ENCODE data around the gene SERINC5.
"Not testable (repeated sequence)": the region's sequence is repeated elsewhere in the genome, so short reads cannot be mapped to it uniquely, and the experiment has no call there.

The SERINC5 gene

DNA sequence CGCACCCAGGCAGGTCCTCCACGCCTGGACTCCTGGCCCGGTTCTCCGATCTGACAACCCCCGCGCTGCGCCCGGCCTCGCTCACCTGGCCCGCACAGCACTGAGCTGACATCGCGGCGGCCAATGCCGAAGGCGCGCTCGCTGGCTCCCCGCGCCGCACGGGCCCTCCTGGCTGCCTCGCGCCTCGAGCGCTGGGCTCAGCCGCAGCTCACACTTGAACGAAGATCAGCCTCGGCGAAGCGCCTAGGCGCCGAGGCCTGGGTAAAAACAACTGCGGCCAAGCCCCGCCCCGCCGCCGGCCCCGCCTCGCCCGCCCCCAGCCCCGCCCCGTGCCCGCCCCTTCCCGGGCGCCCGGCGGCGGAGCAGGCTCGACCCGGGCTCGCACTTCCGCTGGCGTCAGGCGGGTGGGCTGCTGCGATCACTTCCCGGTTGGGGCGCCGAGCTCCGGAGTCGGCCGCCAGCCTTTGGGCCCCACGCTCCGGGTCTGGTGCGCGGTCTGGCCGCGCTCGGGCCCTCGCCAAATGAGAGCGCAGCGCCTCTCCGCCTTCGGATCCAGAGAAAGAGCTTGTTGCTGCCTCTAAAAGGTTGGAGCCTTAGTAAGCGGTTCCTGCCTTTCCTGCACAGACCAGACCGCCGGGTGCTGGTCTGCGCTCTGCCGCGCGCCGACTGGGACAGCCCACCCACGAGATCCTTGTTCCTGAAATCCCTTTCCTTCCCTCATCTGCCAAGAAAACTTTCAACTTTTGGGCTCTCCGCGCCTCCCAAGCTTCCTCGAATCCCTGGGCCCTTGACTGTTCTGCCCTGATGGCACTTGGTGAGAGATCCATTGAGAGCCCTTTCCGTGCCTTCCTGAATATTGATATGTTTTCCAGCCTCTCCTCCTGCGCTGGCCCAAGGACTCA, at the start of gene SERINC5:
TSS of gene SERINC5 (minus strand) at position 238 of the 902 bp plus-strand sequence. CDS start at position 112, 126 bp downstream.
- ATAC-seq: peak; percentile 85 to 87

DNA sequence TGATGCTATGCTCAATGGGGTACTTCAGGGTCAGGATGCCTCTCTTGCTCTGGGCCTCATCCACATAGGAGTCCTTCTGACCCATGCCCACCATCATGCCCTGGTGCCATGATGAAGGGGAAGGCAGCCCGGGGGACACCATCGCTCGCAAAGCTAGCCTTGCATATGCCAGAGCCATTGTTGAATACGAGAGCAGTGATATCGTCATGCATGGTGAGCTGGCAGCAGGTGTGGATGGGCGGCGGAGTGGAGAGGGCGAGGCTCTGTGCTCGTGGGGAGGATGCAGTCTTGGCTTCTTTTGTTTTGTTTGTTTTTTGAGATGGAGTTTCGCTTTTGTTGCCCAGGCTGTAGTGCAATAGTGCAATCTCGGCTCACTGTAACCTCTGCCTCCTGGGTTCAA, 46.8 kb upstream of the SERINC5 start:
- ATAC-seq: no peak

DNA sequence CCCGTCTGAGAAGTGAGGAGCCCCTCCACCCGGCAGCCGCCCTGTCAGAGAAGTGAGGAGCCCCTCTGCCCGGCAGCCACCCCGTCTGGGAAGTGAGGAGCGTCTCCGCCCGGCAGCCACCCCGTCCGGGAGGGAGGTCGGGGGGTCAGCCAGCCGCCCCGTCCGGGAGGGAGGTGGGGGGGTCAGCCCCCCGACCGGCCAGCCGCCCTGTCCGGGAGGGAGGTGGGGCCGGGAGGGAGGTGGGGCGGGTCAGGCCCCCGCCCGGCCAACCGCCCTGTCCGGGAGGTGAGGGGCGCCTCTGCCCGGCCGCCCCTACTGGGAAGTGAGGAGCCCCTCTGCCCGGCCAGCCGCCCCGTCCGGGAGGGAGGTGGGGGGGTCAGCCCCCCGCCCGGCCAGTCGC, 45.5 kb upstream of the SERINC5 start:
- ATAC-seq: not testable (repeated sequence)

DNA sequence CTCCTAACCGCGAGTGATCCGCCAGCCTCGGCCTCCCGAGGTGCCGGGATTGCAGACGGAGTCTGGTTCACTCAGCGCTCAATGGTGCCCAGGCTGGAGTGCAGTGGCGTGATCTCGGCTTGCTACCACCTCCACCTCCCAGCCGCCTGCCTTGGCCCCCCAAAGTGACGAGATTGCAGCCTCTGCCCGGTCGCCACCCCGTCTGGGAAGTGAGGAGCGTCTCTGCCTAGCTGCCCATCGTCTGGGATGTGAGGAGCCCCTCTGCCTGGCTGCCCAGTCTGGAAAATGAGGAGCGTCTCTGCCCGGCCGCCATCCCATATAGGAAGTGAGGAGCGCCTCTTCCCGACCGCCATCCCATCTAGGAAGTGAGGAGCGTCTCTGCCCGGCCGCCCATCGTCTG, 44.9 kb upstream of the SERINC5 start:
- not testable (repeated sequence) for ATAC-seq

DNA sequence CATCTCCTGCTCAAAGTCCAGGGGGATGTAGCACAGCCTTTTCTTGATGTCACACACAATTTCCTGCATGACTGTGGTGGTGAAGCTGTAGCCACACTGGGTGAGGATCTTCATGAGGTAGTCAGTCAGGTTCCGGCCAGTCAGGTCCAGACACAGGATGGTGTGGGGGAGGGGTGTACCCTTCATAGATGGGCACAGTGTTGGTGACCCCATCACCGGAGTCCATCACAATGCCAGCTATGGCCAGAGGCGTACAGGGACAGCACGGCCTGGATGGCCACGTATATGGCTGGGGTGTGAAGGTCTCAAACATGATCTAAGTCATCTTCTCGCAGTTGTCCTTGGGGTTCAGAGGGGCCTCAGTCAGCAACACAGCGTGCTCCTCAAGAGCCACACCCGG, 44.3 kb upstream of the SERINC5 start:
- ATAC-seq: no peak

- no peak for ATAC-seq
Observed at GRCh38 chr5:80299601-80300000, 43.8 kb upstream of the SERINC5 start.

DNA sequence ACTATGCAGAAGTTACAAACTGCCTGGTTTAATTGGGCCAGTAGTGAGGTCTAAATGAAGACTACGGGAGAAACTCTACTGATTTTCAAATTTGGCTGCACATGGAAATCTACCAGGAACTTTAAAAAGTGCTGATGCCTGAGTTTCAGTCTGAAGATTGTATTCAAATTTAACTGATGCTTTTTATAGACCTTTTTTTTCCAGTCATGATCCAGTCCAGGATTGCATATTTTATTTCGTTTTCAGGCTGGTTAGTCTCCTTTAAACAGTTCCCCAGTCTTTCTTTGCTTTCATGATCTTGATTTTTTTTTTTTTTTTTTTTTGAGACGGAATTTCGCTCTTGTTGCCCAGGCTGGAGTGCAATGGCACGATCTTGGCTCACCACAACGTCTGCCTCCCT, 40.3 kb upstream of the SERINC5 start:
- ATAC-seq: no peak

GRCh38 chr5:80291761-80292160, 35.9 kb upstream of the SERINC5 start:
- no peak for ATAC-seq

DNA sequence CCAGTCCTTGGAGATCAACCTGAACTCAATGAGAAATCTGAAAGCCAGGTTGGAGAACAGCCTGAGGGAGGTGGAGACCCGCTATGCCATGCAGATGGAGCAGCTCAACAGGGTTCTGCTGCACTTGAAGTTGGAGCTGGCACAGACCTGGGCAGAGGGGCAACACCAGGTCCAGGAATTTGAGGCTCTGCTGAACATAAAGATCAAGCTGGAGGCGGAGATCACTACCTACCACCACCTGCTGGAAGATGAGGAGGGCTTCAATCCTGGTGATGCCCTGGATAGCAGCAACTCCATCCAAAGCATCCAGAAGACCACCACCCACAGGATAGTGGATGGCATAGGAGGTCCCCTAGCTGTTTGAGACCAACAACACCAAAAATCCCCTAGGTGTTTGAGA, 33.5 kb upstream of the SERINC5 start:
- ATAC-seq: no peak

DNA sequence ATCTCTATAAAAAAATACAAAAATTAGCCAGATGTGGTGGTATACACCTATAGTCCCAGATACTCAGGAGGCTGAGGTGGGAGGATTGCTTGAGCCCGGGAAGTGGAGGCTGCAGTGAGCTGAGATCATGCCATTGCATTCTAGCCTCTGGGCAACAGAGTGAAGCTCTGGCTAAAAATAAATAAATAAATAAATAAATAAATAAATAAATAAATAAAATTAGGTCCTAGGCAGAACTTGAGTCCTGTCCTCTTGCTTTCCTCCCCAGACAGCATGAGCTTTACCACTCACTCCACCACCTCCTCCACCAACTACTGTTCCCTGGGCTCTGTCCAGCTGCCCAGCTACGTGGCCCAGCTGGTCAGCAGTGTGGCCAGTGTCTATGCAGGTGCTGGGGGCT, 32.3 kb upstream of the SERINC5 start:
- ATAC-seq: no peak

GRCh38 chr5:80284720-80285119, 28.9 kb upstream of the SERINC5 start:
- peak; percentile 48 to 75 for ATAC-seq

DNA sequence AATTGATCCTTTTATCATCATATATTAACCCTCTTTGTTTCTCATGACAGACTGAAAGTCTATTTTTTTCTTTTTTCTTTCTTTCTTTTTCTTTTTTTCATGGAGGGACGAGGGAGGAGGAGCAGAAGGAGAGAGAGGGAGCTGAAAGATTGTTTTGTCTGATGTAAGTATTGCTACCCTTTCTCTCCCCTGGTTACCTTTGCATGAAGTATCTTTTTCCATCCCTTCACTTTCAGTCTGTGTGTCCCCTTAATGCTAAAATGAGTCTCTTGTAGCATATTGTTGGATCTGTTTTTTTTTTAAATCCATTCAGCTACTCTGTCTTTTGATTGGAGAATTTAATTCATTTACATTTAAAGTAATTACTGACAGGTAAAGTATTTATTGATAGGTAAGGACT, 27.5 kb upstream of the SERINC5 start:
- peak in 1 of 2 donors; percentile 49 for ATAC-seq

- ATAC-seq: no peak
Observed at GRCh38 chr5:80282054-80282453, 26.2 kb upstream of the SERINC5 start.

- ATAC-seq: no peak
Observed at GRCh38 chr5:80277191-80277590, 21.3 kb upstream of the SERINC5 start.

GRCh38 chr5:80276186-80276585, 20.3 kb upstream of the SERINC5 start:
- ATAC-seq: no peak

DNA sequence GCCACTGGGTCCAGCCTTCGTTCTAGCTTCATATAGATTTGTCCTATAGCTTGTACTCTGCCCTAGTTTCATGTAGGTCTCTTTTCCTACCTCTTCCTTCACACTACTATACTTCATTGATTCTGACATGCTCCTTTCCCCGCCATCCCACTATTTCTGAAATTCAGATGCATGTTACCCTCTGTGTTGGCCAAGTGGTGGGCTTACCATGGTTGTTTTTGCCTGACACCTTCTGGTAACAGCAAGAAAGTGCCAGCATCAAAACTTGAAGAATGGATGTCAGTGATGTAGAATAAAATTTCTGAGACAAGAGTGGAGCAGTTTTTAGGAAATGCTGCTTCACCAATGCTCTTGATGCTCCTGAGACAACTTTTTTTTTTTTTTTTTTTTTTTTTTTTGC, 19.5 kb upstream of the SERINC5 start:
- ATAC-seq: no peak

GRCh38 chr5:80270543-80270942, 14.7 kb upstream of the SERINC5 start:
- not testable (repeated sequence) for ATAC-seq

DNA sequence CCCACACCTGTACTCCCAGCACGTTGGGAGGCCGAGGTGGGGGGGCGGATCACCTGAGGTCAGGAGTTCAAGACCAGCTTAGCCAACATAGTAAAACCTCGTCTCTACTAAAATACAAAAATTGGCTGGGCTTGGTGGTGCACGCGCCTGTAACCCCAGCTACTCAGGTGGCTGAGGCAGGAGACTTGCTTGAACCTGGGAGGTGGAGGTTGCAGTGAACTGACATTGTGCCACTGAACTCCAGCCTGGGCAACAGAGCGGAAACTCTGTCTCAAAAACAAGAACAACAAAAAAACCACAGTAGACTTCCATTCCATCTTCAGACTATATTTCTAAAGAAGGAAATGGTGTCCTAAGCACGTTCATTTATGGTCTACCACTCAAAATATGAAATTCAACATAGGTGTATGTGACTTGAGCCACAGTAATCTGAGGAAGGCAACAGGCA, 14.2 kb upstream of the SERINC5 start:
- ATAC-seq: no peak

- ATAC-seq: no peak
Observed at GRCh38 chr5:80268916-80269315, 13.1 kb upstream of the SERINC5 start.

- no peak for ATAC-seq
Observed at GRCh38 chr5:80266566-80266965, 10.7 kb upstream of the SERINC5 start.

DNA sequence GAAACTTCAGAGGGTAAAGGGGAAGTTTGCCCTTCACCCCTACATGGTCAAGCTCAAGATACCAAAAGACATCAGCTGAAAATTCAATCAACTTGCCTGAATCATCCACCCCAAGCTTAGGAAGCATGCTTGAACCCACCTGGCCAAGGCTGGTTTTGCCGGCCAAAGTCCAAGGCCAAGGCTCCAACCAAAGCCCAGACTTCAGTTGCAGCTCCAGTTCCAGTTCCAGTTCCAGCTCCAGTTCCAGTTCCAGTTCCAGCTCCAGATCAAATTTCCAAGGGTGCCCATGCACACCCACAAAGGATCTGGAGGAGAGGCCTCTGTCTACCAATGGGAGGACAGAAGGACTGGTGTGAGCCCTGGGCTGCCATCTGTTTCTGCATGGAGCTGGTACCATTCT, 4.6 kb upstream of the SERINC5 start:
- no peak for ATAC-seq

- ATAC-seq: no peak
Observed at GRCh38 chr5:80259511-80260203, 3.8 kb upstream of the SERINC5 start.

DNA sequence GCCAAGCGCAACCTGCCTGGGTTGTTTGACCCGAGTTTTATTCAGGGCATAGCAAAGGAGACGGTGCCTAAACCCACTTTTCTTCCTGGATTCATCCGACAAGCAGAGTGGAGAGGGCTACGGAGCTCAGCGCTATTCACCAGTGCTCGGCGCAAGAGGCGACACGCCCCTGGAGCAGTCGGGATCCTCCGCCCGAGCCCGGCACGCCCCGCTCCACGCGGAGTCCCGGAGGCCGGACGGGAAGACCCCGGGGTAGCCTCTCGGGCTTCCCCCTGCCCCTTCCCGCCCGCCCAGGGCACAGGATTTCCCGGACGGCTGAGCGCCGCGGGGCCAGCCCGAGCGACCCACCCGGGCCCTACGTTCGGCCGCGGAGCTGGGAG, 427 bp downstream of the SERINC5 start:
- ATAC-seq: peak; percentile 31 to 47
